H1 (cell line): ENCODE data around the gene ZC3H12C. TPM values are rescaled to one million over a fixed set of nuclear protein-coding genes. Genes with fewer than 3 reads are reported as not detected.

Source experiments
- CBX5 ChIP-seq: fragments of 300-800, 300-1000 bp; sonication (generic); IDR thresholded peaks from 2 replicates; pipeline ENCODE4 v1.7.1; 2016; ENCODE audit warnings: antibody characterized with exemption, low read length, low read depth
- CEBPB ChIP-seq: IDR thresholded peaks from 2 replicates; pipeline ENCODE4 v1.6.1; 2012; ENCODE audit warnings: low read depth, low read length
- CHD1 ChIP-seq: IDR thresholded peaks from 2 replicates; pipeline ENCODE4 v1.6.1; 2012; ENCODE audit warnings: low read depth, low read length, improper control_type of control experiment
- EGR1 ChIP-seq: IDR thresholded peaks from 2 replicates; pipeline ENCODE4 v1.6.1; 2011; ENCODE audit warnings: low read depth, low read length, borderline replicate concordance
- NRF1 ChIP-seq: IDR thresholded peaks from 2 replicates; pipeline ENCODE4 v1.6.1; 2011; ENCODE audit warnings: mild to moderate bottlenecking, low read depth, low read length, improper control_type of control experiment
- SIN3A ChIP-seq, 2 experiments: IDR thresholded peaks in 1 of 2; conservative IDR thresholded peaks in 1 of 2; 2 replicates each; pipeline ENCODE4 v1.6.1; 2011 to 2012; ENCODE audit warnings: low read length in 2 of 2, improper control_type of control experiment in 1 of 2, low read depth in 1 of 2, mild to moderate bottlenecking in 1 of 2
- SIRT6 ChIP-seq: IDR thresholded peaks from one replicate; pipeline ENCODE4 v1.7.1; 2012; ENCODE audit warnings: low read length, inconsistent platforms
- TBP ChIP-seq: IDR thresholded peaks from 2 replicates; pipeline ENCODE4 v1.6.1; 2011; ENCODE audit warnings: low read depth, low read length, improper control_type of control experiment
- polyA plus RNA-seq, 7 experiments: library from polyadenylated mRNA; depleted of rRNA in 3 of 7; stranded (reverse) in 5 of 7; unstranded in 2 of 7; fragments of >200 nt in 5 of 7; fragments of 200-250 nt in 2 of 7; gene quantifications; 1 replicate in 5 of 7; 2 replicates in 1 of 7; 4 replicates in 1 of 7; pipeline versions ENCODE4 v1.2.1 to v1.2.3, GENCODE V29; 2011 to 2013; ENCODE audit warnings: missing spikeins in 2 of 7, mixed read lengths in 2 of 7
- total RNA-seq: library from RNA; stranded (reverse); fragmentation: NEBNext Ultra II Directional; extraction: Animal tissue kit (Norgen Biotek cat#: 25700); gene quantifications from 2 replicates; pipeline ENCODE4 v1.2.1, GENCODE V29; 2021
- TF ChIP-seq, protein P1 (sequence below): fragments of 300-600 bp; sonication (generic); IDR thresholded peaks from 2 replicates; pipeline ENCODE4 v1.7.1; 2012; ENCODE audit warnings: low read length, moderate library complexity, mild to moderate bottlenecking, inconsistent platforms; ENCODE audit not compliant: insufficient replicate concordance
- TF ChIP-seq, protein P2 (sequence below): IDR thresholded peaks from 2 replicates; pipeline ENCODE4 v1.6.1; 2011; ENCODE audit warnings: low read depth, mild to moderate bottlenecking, low read length; ENCODE audit not compliant: insufficient read depth
- TF ChIP-seq, protein P3 (sequence below): IDR thresholded peaks from 2 replicates; pipeline ENCODE4 v1.6.1; 2012; ENCODE audit warnings: inconsistent platforms

The ZC3H12C gene
- total and polyA plus RNA-seq, 2 of the 8 experiments (the other 6 are each of a cell fraction or from before 2014, with no cell fraction given) = 2.0 to 2.7 TPM

DNA sequence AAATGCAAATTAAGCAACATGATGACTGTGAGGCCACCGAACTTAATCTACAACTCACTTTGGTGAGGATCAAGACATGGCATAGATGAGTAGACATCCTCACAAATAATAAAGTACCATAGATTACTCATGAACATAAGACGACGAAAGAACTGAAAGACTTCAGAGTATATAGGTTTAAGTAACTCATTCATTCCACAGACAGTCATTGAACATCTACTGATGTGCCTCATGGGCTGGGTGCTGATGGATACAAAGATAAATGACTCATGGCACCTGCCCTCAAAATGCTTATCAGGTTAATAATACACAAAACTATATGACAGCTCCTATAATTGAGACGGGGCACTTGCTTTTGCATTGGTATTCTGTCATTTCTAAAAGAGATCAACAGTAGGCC, 63.3 kb downstream of the ZC3H12C start (continued):
- TF ChIP-seq, protein P1, sequence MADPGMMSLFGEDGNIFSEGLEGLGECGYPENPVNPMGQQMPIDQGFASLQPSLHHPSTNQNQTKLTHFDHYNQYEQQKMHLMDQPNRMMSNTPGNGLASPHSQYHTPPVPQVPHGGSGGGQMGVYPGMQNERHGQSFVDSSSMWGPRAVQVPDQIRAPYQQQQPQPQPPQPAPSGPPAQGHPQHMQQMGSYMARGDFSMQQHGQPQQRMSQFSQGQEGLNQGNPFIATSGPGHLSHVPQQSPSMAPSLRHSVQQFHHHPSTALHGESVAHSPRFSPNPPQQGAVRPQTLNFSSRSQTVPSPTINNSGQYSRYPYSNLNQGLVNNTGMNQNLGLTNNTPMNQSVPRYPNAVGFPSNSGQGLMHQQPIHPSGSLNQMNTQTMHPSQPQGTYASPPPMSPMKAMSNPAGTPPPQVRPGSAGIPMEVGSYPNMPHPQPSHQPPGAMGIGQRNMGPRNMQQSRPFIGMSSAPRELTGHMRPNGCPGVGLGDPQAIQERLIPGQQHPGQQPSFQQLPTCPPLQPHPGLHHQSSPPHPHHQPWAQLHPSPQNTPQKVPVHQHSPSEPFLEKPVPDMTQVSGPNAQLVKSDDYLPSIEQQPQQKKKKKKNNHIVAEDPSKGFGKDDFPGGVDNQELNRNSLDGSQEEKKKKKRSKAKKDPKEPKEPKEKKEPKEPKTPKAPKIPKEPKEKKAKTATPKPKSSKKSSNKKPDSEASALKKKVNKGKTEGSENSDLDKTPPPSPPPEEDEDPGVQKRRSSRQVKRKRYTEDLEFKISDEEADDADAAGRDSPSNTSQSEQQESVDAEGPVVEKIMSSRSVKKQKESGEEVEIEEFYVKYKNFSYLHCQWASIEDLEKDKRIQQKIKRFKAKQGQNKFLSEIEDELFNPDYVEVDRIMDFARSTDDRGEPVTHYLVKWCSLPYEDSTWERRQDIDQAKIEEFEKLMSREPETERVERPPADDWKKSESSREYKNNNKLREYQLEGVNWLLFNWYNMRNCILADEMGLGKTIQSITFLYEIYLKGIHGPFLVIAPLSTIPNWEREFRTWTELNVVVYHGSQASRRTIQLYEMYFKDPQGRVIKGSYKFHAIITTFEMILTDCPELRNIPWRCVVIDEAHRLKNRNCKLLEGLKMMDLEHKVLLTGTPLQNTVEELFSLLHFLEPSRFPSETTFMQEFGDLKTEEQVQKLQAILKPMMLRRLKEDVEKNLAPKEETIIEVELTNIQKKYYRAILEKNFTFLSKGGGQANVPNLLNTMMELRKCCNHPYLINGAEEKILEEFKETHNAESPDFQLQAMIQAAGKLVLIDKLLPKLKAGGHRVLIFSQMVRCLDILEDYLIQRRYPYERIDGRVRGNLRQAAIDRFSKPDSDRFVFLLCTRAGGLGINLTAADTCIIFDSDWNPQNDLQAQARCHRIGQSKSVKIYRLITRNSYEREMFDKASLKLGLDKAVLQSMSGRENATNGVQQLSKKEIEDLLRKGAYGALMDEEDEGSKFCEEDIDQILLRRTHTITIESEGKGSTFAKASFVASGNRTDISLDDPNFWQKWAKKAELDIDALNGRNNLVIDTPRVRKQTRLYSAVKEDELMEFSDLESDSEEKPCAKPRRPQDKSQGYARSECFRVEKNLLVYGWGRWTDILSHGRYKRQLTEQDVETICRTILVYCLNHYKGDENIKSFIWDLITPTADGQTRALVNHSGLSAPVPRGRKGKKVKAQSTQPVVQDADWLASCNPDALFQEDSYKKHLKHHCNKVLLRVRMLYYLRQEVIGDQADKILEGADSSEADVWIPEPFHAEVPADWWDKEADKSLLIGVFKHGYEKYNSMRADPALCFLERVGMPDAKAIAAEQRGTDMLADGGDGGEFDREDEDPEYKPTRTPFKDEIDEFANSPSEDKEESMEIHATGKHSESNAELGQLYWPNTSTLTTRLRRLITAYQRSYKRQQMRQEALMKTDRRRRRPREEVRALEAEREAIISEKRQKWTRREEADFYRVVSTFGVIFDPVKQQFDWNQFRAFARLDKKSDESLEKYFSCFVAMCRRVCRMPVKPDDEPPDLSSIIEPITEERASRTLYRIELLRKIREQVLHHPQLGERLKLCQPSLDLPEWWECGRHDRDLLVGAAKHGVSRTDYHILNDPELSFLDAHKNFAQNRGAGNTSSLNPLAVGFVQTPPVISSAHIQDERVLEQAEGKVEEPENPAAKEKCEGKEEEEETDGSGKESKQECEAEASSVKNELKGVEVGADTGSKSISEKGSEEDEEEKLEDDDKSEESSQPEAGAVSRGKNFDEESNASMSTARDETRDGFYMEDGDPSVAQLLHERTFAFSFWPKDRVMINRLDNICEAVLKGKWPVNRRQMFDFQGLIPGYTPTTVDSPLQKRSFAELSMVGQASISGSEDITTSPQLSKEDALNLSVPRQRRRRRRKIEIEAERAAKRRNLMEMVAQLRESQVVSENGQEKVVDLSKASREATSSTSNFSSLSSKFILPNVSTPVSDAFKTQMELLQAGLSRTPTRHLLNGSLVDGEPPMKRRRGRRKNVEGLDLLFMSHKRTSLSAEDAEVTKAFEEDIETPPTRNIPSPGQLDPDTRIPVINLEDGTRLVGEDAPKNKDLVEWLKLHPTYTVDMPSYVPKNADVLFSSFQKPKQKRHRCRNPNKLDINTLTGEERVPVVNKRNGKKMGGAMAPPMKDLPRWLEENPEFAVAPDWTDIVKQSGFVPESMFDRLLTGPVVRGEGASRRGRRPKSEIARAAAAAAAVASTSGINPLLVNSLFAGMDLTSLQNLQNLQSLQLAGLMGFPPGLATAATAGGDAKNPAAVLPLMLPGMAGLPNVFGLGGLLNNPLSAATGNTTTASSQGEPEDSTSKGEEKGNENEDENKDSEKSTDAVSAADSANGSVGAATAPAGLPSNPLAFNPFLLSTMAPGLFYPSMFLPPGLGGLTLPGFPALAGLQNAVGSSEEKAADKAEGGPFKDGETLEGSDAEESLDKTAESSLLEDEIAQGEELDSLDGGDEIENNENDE = no peak
- TF ChIP-seq, protein P2, sequence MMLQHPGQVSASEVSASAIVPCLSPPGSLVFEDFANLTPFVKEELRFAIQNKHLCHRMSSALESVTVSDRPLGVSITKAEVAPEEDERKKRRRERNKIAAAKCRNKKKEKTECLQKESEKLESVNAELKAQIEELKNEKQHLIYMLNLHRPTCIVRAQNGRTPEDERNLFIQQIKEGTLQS = no peak
- TF ChIP-seq CBX5 = no peak
- TF ChIP-seq, protein P3, sequence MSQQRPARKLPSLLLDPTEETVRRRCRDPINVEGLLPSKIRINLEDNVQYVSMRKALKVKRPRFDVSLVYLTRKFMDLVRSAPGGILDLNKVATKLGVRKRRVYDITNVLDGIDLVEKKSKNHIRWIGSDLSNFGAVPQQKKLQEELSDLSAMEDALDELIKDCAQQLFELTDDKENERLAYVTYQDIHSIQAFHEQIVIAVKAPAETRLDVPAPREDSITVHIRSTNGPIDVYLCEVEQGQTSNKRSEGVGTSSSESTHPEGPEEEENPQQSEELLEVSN = no peak
- no peak for TF ChIP-seq SIRT6
- TF ChIP-seq CEBPB = no peak
- no peak for TF ChIP-seq CHD1
- no peak for TF ChIP-seq NRF1
- no peak for TF ChIP-seq EGR1
- TF ChIP-seq SIN3A (conservative IDR thresholded peaks at IDR 0.05 in 1 of 2, IDR thresholded peaks at IDR 0.05 in 1 of 2; ENCODE audit: low read depth in 1 of 2, low read length in 2 of 2) = no peak
- no peak for TF ChIP-seq TBP
- TF ChIP-seq, all 59 proteins: peak for 0
